K562 (cell line): Measurements from ENCODE around the gene DLK1. TPM values are rescaled to one million over a fixed set of nuclear protein-coding genes. Genes with fewer than 3 reads are reported as not detected.

Experiments used
- ATAC-seq: fragments of 200-7000 bp; cut with Tn5 transposase; 3 replicates; pipeline ENCODE4 v1.9.1; 2020; ENCODE audit warnings: moderate library complexity
- BruUV-seq: library from RNA; stranded (reverse); fragments of 400-500 nt; replicated peaks from 2 replicates; lab custom pipeline; 2021; lab: Mats Ljungman, UMichigan
- CTCF ChIA-PET: fragments of 300-600 bp; formaldehyde crosslinking; extraction: SDS; loops from one replicate; lab custom pipeline; 2021; ENCODE audit warnings: low intra/inter-chr PET ratio; lab: Yijun Ruan, JAX
- POLR2A ChIA-PET: fragments of 300-600, 350-650 bp; sonication (Branson Sonifier 250); formaldehyde crosslinking; extraction: SDS; loops from one replicate; lab custom pipeline; 2021; ENCODE audit warnings: antibody characterized with exemption, inconsistent platforms; lab: Yijun Ruan, JAX
- DNase-seq, 4 experiments: peaks; one replicate each; pipeline versions ENCODE4 v3.0.0 to v3.0.0-alpha.2; 2011 to 2018; ENCODE audit warnings: low spot score in 3 of 4, mixed read lengths in 3 of 4; ENCODE audit errors: extremely low read depth in 1 of 4
- FAIRE-seq: peaks from 2 replicates; lab custom pipeline; 2011; peaks lifted over from hg19 to GRCh38; lab: Jason Lieb, UNC
- H2AFZ ChIP-seq: 2 replicates; pipeline ENCODE4 v1.6.0; 2011; ENCODE audit warnings: low read depth, low read length, control low read depth, inconsistent platforms
- H3K27ac ChIP-seq: fragments of 200-600 bp; 3 replicates; pipeline ENCODE4 v1.8.0; 2011; ENCODE audit warnings: low read depth, mild to moderate bottlenecking, control low read depth, inconsistent platforms, low read length, moderate library complexity, mixed read lengths; ENCODE audit errors: extremely low read depth
- H3K27me3 ChIP-seq, 2 experiments: fragments of 300-600 bp in 1 of 2; 2 replicates in 1 of 2; 3 replicates in 1 of 2; pipeline versions ENCODE4 v1.6.0 to v1.8.0; 2011; ENCODE audit warnings: inconsistent platforms in 2 of 2, low read length in 2 of 2, mild to moderate bottlenecking in 1 of 2, mixed read lengths in 1 of 2, moderate library complexity in 1 of 2; ENCODE audit not compliant: control insufficient read depth in 2 of 2, insufficient read depth in 2 of 2
- H3K36me3 ChIP-seq: fragments of 300-600 bp; 3 replicates; pipeline ENCODE4 v1.8.0; 2011; ENCODE audit warnings: mild to moderate bottlenecking, low read length, inconsistent platforms; ENCODE audit not compliant: control insufficient read depth, insufficient read depth
- H3K4me1 ChIP-seq, 2 experiments: fragments of 200-600 bp in 1 of 2; replicated peaks in 1 of 2; 2 replicates in 1 of 2; 3 replicates in 1 of 2; pipeline versions ENCODE4 v1.5.1 to v1.8.0; 2011; ENCODE audit warnings: inconsistent platforms in 2 of 2, low read length in 2 of 2, mild to moderate bottlenecking in 1 of 2, mixed read lengths in 1 of 2, moderate library complexity in 1 of 2; ENCODE audit not compliant: control insufficient read depth in 2 of 2, insufficient read depth in 2 of 2
- H3K4me2 ChIP-seq: 2 replicates; pipeline ENCODE4 v1.6.1; 2011; ENCODE audit warnings: low read length, control low read depth, inconsistent platforms, mixed read lengths; ENCODE audit not compliant: insufficient read depth
- H3K4me3 ChIP-seq: fragments of 200-600 bp; sonication (generic), shearing (Covaris generic); 2 replicates; pipeline ENCODE4 v1.5.1; 2016; ENCODE audit warnings: control low read depth, inconsistent platforms
- H3K79me2 ChIP-seq: fragments of 200-600 bp; 3 replicates; pipeline ENCODE4 v1.8.0; 2011; ENCODE audit warnings: low read length, inconsistent platforms; ENCODE audit not compliant: control insufficient read depth, insufficient read depth
- H3K9ac ChIP-seq, 2 experiments: 2 replicates each; pipeline versions ENCODE4 v1.6.0 to v1.6.1; 2011; ENCODE audit warnings: low read depth in 2 of 2, low read length in 2 of 2, control low read depth in 1 of 2, inconsistent platforms in 1 of 2, mild to moderate bottlenecking in 1 of 2, mixed read lengths in 1 of 2; ENCODE audit not compliant: insufficient read depth in 1 of 2
- H3K9me1 ChIP-seq: one replicate; pipeline ENCODE4 v1.6.0; 2011; ENCODE audit warnings: inconsistent platforms, mild to moderate bottlenecking, low read length, moderate library complexity; ENCODE audit not compliant: control insufficient read depth, insufficient read depth
- H3K9me3 ChIP-seq: replicated peaks from 2 replicates; pipeline ENCODE4 v1.5.1; 2011; ENCODE audit warnings: low read depth, low read length, inconsistent platforms; ENCODE audit not compliant: control insufficient read depth, insufficient read depth
- H4K20me1 ChIP-seq: replicated peaks from 2 replicates; pipeline ENCODE4 v1.6.1; 2011; ENCODE audit warnings: low read length, inconsistent platforms, mixed read lengths; ENCODE audit not compliant: control insufficient read depth, insufficient read depth
- BACH1 ChIP-seq: fragments of 200-800 bp; sonication (Bioruptor generic); IDR thresholded peaks from 2 replicates; pipeline ENCODE4 v1.6.1; 2016; ENCODE audit warnings: missing genetic modification characterization, missing compliant biosample characterization
- BRCA1 ChIP-seq, 2 experiments: fragments of 450-650 bp in 1 of 2; sonication (generic) in 1 of 2; formaldehyde crosslinking in 1 of 2; IDR thresholded peaks; 2 replicates each; pipeline versions ENCODE4 v1.5.0 to v1.6.1; 2017 to 2020; ENCODE audit warnings: mild to moderate bottlenecking in 1 of 2, missing genetic modification reagents in 1 of 2
- IRF2 ChIP-seq: sonication (generic); formaldehyde crosslinking; IDR thresholded peaks from 2 replicates; pipeline ENCODE4 v1.8.1; 2022; ENCODE audit warnings: mild to moderate bottlenecking, missing genetic modification reagents
- PTTG1 ChIP-seq: fragments of 450-650 bp; IDR thresholded peaks from 2 replicates; pipeline ENCODE4 v1.6.1; 2016; ENCODE audit warnings: low read depth, mild to moderate bottlenecking, missing genetic modification characterization, missing compliant biosample characterization
- SRSF1 ChIP-seq: fragments of 200-400 bp; formaldehyde crosslinking; IDR thresholded peaks from 2 replicates; pipeline ENCODE4 v1.6.1; 2017; ENCODE audit warnings: mild to moderate bottlenecking, low read depth, low read length, moderate library complexity
- ZNF311 ChIP-seq: fragments of 250-450 bp; sonication (Bioruptor Pico); IDR thresholded peaks from 2 replicates; pipeline ENCODE4 v1.4.0; 2020; ENCODE audit warnings: mild to moderate bottlenecking, moderate library complexity
- ZNF445 ChIP-seq: fragments of 250-450 bp; sonication (Bioruptor Pico); IDR thresholded peaks from 2 replicates; pipeline ENCODE4 v1.4.0; 2020; ENCODE audit warnings: low read depth, mild to moderate bottlenecking, moderate library complexity
- ZNF717 ChIP-seq: fragments of 250-450 bp; sonication (Bioruptor Pico); IDR thresholded peaks from 2 replicates; pipeline ENCODE4 v1.5.0; 2021
- WGBS: fragments of 100-300 bp; shearing (Covaris generic); methylation state at CpG from one replicate; pipeline ENCODE4 v1.1.6; 2016; ENCODE audit warnings: low coverage, mixed read lengths; ENCODE audit not compliant: insufficient coverage; ENCODE audit errors: missing lambda C conversion rate; 5-methylcytosine and 5-hydroxymethylcytosine counted together
- in situ Hi-C: fragments of 300-500 bp; cut with MboI; formaldehyde crosslinking; loops from 4 replicates; pipeline ENCODE4 v1.15.0; 2018; ENCODE audit warnings: inconsistent platforms, mixed read lengths
- intact Hi-C: fragments of 100-400 bp; cut with micrococcal nuclease; formaldehyde crosslinking; loops from 2 replicates; pipeline ENCODE4 v1.14.2; 2022
- polyA plus RNA-seq, 8 experiments: library from polyadenylated mRNA; depleted of rRNA in 4 of 8; stranded (reverse) in 5 of 8; unstranded in 3 of 8; fragments of >200 nt; fragmentation: Nextera tagmentation in 2 of 8; fragmentation: Illumina TruSeq in 1 of 8; extraction: Ambion mirVana in 2 of 8; extraction: Trizol in 1 of 8; gene quantifications; 2 replicates each; pipeline versions ENCODE4 v1.2.1 to v1.2.3, GENCODE V29; 2011 to 2014; ENCODE audit warnings: inconsistent platforms in 1 of 8, missing spikeins in 1 of 8
- total RNA-seq, 7 experiments: library from RNA; depleted of rRNA in 6 of 7; stranded (reverse); fragments of >200 nt in 6 of 7; fragmentation: Illumina TruSeq in 2 of 7; extraction: Trizol in 2 of 7; gene quantifications; 2 replicates each; pipeline versions ENCODE4 v1.2.1 to v1.2.3, GENCODE V29; 2011 to 2021; ENCODE audit warnings: low replicate concordance in 1 of 7

The DLK1 gene
- total and polyA plus RNA-seq, 9 of the 15 experiments (the other 6 are each of a cell fraction or from before 2014, with no cell fraction given): 4.4 to 97.2 (median 15.3) TPM

- ChIA-PET CTCF (no interaction called here), POLR2A (interaction anchor here (0.5 to 0.9 kb wide), 2 partner anchors 12 to 13 kb away, joined by 3 read pairs; no protein-coding TSS in a partner anchor)
- in situ Hi-C loops (no loop called here), intact Hi-C loops (no loop called here)
- H4K20me1 ChIP-seq: no peaks in the 10 kb centered on the region
- no peaks in the 10 kb centered on the region; the same call in 1 of the 2 replicates for H3K9me3 ChIP-seq
- TF ChIP-seq ZNF311 (CRISPR knock-in tag) (no peak), BRCA1 (IDR thresholded peaks at IDR 0.05) (no peak), BRCA1 (CRISPR knock-in tag; IDR thresholded peaks at IDR 0.05) (no peak), IRF2 (CRISPR knock-in tag) (no peak), SRSF1 (no peak), BACH1 (tag) (no peak), ZNF717 (CRISPR knock-in tag) (no peak), PTTG1 (tag) (no peak), ZNF445 (CRISPR knock-in tag) (no peak)
- H3K36me3 ChIP-seq: no peaks in the 10 kb centered on the region
- no peaks in the 10 kb centered on the region for H3K27me3 ChIP-seq
- 81% methylated on average over 6 of the region's 9 CpGs for WGBS
- peak overlapping the region; percentile 99 for H3K27ac ChIP-seq
- BruUV-seq: no TSS peak
- ATAC-seq (no peak), DNase-seq (no peak), FAIRE-seq (no peak)
- peaks cover 40 to 67% of the 10 kb centered on the region in 2 experiments for H3K4me1 ChIP-seq
- peak overlapping the region; percentile 81 to 92; a peak in 3 of 4 replicates for H3K9ac ChIP-seq
- H3K9me1 ChIP-seq: no peaks in the 10 kb centered on the region
- H3K79me2 ChIP-seq: no peaks in the 10 kb centered on the region
- 0 out of 2 replicates have a peak overlapping the region, but pooled peaks have one; percentile 12 for H2AFZ ChIP-seq
- no peak overlapping the region for H3K4me3 ChIP-seq
- no peak overlapping the region for H3K4me2 ChIP-seq
Measured at GRCh38 chr14:100772607-100773165, 46.0 kb downstream of the DLK1 start.
